HepG2 (cell line): ENCODE data around the gene OR2F1. TPM values are rescaled to one million over a fixed set of nuclear protein-coding genes. Genes with fewer than 3 reads are reported as not detected.

Source experiments
- ATM ChIP-seq: fragments of 450-650 bp; IDR thresholded peaks from 2 replicates; pipeline ENCODE4 v1.7.1; 2017; ENCODE audit warnings: mild to moderate bottlenecking, borderline replicate concordance
- DNMT3B ChIP-seq: conservative IDR thresholded peaks from 2 replicates; pipeline ENCODE4 v1.6.1; 2016; ENCODE audit warnings: missing biosample characterization, control low read depth
- DPF2 ChIP-seq: sonication (generic); formaldehyde crosslinking; IDR thresholded peaks from 2 replicates; pipeline ENCODE4 v1.4.0; 2020; ENCODE audit warnings: mild to moderate bottlenecking, low read depth, missing genetic modification reagents, borderline replicate concordance
- MAZ ChIP-seq, 2 experiments: sonication (generic) in 1 of 2; formaldehyde crosslinking in 1 of 2; IDR thresholded peaks; 2 replicates each; pipeline versions ENCODE4 v1.5.0 to v1.6.1; 2012 to 2020; ENCODE audit warnings: low read depth in 2 of 2, mild to moderate bottlenecking in 2 of 2, borderline replicate concordance in 1 of 2, improper control_type of control experiment in 1 of 2, low read length in 1 of 2, missing genetic modification reagents in 1 of 2, moderate library complexity in 1 of 2
- MIXL1 ChIP-seq: IDR thresholded peaks from 2 replicates; pipeline ENCODE4 v1.6.1; 2016
- MTA3 ChIP-seq: sonication (generic); formaldehyde crosslinking; IDR thresholded peaks from 2 replicates; pipeline ENCODE4 v1.4.0; 2020; ENCODE audit warnings: missing genetic modification reagents
- PLRG1 ChIP-seq: fragments of 450-650 bp; conservative IDR thresholded peaks from 2 replicates; pipeline ENCODE4 v1.6.1; 2016
- SRF ChIP-seq: IDR thresholded peaks from 2 replicates; pipeline ENCODE4 v1.6.1; 2011; ENCODE audit warnings: mild to moderate bottlenecking, low read depth, low read length, moderate library complexity
- TIGD3 ChIP-seq: sonication (generic); formaldehyde crosslinking; IDR thresholded peaks from 2 replicates; pipeline ENCODE4 v1.5.1; 2020; ENCODE audit warnings: mild to moderate bottlenecking, missing genetic modification reagents, borderline replicate concordance
- ZBTB3 ChIP-seq: sonication (generic); formaldehyde crosslinking; IDR thresholded peaks from 2 replicates; pipeline ENCODE4 v1.4.0; 2020; ENCODE audit warnings: low read depth, mild to moderate bottlenecking, moderate library complexity, missing genetic modification reagents, borderline replicate concordance
- ZNF768 ChIP-seq: sonication (generic); formaldehyde crosslinking; IDR thresholded peaks from 2 replicates; pipeline ENCODE4 v1.4.0; 2020; ENCODE audit warnings: missing genetic modification reagents
- ZNF879 ChIP-seq: sonication (generic); formaldehyde crosslinking; IDR thresholded peaks from 2 replicates; pipeline ENCODE4 v1.8.1; 2023; ENCODE audit warnings: missing genetic modification reagents
- ZSCAN22 ChIP-seq: sonication (generic); formaldehyde crosslinking; IDR thresholded peaks from 2 replicates; pipeline ENCODE4 v1.4.0; 2020; ENCODE audit warnings: mild to moderate bottlenecking, missing genetic modification reagents
- polyA plus RNA-seq, 8 experiments: library from polyadenylated mRNA; depleted of rRNA in 3 of 8; stranded (reverse) in 7 of 8; unstranded in 1 of 8; fragments of >200 nt; fragmentation: Illumina TruSeq in 4 of 8; extraction: Trizol in 4 of 8; gene quantifications; 2 replicates each; pipeline versions ENCODE4 v1.2.1 to v1.2.3, GENCODE V29; 2011 to 2016; ENCODE audit warnings: low read depth in 4 of 8, missing spikeins in 1 of 8, mixed read lengths in 1 of 8; ENCODE audit not compliant: insufficient read depth in 1 of 8
- total RNA-seq, 5 experiments: library from RNA; depleted of rRNA; stranded (reverse); fragments of >200 nt; fragmentation: Illumina TruSeq; extraction: Trizol; gene quantifications; 2 replicates each; pipeline ENCODE4 v1.2.3, GENCODE V29; 2016; ENCODE audit warnings: low read depth in 1 of 5
- TF ChIP-seq, protein P1 (sequence below), 2 experiments: fragments of 450-650 bp in 1 of 2; sonication (generic) in 1 of 2; formaldehyde crosslinking in 1 of 2; IDR thresholded peaks; 2 replicates each; pipeline versions ENCODE4 v1.6.1 to v1.8.0; 2016 to 2022; ENCODE audit warnings: antibody characterized with exemption in 1 of 2, mild to moderate bottlenecking in 1 of 2, missing genetic modification reagents in 1 of 2
- TF ChIP-seq, protein P2 (sequence below): sonication (generic); formaldehyde crosslinking; IDR thresholded peaks from 2 replicates; pipeline ENCODE4 v1.8.0; 2022; ENCODE audit warnings: missing genetic modification reagents, low read depth, mild to moderate bottlenecking, borderline replicate concordance
- TF ChIP-seq, protein P3 (sequence below): sonication (generic); formaldehyde crosslinking; IDR thresholded peaks from 2 replicates; pipeline ENCODE4 v1.4.0; 2020; ENCODE audit warnings: mild to moderate bottlenecking, low read depth, missing genetic modification reagents
- TF ChIP-seq, protein P4 (sequence below): IDR thresholded peaks from 2 replicates; pipeline ENCODE4 v1.6.1; 2016; ENCODE audit warnings: mild to moderate bottlenecking, missing biosample characterization, missing genetic modification reagents

The OR2F1 gene
- total and polyA plus RNA-seq, 2 of the 13 experiments (the other 11 are each of a cell fraction or from before 2014, with no cell fraction given) = 0.36 to 1.5 TPM

- TF ChIP-seq ATM = no peak
- peak; percentile 98 for TF ChIP-seq DPF2
- no peak for TF ChIP-seq MAZ (IDR thresholded peaks at IDR 0.05; ENCODE audit: borderline replicate concordance, low read depth, low read length)
- TF ChIP-seq MAZ (CRISPR knock-in tag; IDR thresholded peaks at IDR 0.05; ENCODE audit: low read depth) = peak; percentile 25; the same call in 1 of the 2 replicates
- no peak for TF ChIP-seq MTA3 (CRISPR knock-in tag)
- 0 out of 2 replicates have a peak, but pooled peaks have one; percentile 40 for TF ChIP-seq ZBTB3
- TF ChIP-seq ZNF768 = no peak
- no peak for TF ChIP-seq TIGD3 (CRISPR knock-in tag)
- TF ChIP-seq, protein P1, sequence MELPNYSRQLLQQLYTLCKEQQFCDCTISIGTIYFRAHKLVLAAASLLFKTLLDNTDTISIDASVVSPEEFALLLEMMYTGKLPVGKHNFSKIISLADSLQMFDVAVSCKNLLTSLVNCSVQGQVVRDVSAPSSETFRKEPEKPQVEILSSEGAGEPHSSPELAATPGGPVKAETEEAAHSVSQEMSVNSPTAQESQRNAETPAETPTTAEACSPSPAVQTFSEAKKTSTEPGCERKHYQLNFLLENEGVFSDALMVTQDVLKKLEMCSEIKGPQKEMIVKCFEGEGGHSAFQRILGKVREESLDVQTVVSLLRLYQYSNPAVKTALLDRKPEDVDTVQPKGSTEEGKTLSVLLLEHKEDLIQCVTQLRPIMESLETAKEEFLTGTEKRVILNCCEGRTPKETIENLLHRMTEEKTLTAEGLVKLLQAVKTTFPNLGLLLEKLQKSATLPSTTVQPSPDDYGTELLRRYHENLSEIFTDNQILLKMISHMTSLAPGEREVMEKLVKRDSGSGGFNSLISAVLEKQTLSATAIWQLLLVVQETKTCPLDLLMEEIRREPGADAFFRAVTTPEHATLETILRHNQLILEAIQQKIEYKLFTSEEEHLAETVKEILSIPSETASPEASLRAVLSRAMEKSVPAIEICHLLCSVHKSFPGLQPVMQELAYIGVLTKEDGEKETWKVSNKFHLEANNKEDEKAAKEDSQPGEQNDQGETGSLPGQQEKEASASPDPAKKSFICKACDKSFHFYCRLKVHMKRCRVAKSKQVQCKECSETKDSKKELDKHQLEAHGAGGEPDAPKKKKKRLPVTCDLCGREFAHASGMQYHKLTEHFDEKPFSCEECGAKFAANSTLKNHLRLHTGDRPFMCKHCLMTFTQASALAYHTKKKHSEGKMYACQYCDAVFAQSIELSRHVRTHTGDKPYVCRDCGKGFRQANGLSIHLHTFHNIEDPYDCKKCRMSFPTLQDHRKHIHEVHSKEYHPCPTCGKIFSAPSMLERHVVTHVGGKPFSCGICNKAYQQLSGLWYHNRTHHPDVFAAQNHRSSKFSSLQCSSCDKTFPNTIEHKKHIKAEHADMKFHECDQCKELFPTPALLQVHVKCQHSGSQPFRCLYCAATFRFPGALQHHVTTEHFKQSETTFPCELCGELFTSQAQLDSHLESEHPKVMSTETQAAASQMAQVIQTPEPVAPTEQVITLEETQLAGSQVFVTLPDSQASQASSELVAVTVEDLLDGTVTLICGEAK (IDR thresholded peaks at IDR 0.05) = no peak
- TF ChIP-seq, protein P1 (CRISPR knock-in tag; IDR thresholded peaks at IDR 0.05) = no peak
- TF ChIP-seq MIXL1 = peak; percentile 88
- TF ChIP-seq, protein P2, sequence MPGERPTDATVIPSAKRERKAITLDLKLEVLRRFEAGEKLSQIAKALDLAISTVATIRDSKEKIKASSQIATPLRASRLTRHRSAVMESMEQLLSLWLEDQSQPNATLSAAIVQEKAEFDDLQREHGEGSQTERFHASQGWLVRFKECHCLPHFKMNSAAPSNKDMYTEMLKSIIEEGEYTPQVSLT (CRISPR knock-in tag) = no peak
- TF ChIP-seq PLRG1 = no peak
- no peak for TF ChIP-seq SRF
- TF ChIP-seq, protein P3, sequence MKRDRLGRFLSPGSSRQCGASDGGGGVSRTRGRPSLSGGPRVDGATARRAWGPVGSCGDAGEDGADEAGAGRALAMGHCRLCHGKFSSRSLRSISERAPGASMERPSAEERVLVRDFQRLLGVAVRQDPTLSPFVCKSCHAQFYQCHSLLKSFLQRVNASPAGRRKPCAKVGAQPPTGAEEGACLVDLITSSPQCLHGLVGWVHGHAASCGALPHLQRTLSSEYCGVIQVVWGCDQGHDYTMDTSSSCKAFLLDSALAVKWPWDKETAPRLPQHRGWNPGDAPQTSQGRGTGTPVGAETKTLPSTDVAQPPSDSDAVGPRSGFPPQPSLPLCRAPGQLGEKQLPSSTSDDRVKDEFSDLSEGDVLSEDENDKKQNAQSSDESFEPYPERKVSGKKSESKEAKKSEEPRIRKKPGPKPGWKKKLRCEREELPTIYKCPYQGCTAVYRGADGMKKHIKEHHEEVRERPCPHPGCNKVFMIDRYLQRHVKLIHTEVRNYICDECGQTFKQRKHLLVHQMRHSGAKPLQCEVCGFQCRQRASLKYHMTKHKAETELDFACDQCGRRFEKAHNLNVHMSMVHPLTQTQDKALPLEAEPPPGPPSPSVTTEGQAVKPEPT = no peak
- TF ChIP-seq ZNF879 (CRISPR knock-in tag) = no peak
- TF ChIP-seq, protein P4, sequence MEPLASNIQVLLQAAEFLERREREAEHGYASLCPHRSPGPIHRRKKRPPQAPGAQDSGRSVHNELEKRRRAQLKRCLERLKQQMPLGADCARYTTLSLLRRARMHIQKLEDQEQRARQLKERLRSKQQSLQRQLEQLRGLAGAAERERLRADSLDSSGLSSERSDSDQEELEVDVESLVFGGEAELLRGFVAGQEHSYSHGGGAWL = no peak
- TF ChIP-seq ZSCAN22 (CRISPR knock-in tag) = no peak
- no peak for TF ChIP-seq DNMT3B (CRISPR knock-in tag)
These were observed 47.7 kb upstream of the OR2F1 start (continued) for GRCh38 chr7:143906895-143907294.
